ENCODE data around the gene SMIM20.

The SMIM20 gene

GRCh38 chr4:25901030-25901430, 13.0 kb upstream of the SMIM20 start:
- H3K9ac ChIP-seq (ENCODE audit: low read length): no peak overlapping the region
- H3K27ac ChIP-seq (ENCODE audit: low read length): no peak overlapping the region
- no peaks in the 10 kb centered on the region for H4K20me1 ChIP-seq (ENCODE audit: insufficient read depth, low read length)
- no peaks in the 10 kb centered on the region for H3K9me3 ChIP-seq (replicated peaks; ENCODE audit: insufficient read depth, low read length)
- H2AFZ ChIP-seq (ENCODE audit: low read length): no peak overlapping the region
- no peak overlapping the region for H3K4me2 ChIP-seq (ENCODE audit: low read depth, low read length)
- H3K4me3 ChIP-seq (ENCODE audit: low read length): no peak overlapping the region
- no peaks in the 10 kb centered on the region for H3K27me3 ChIP-seq (replicated peaks; ENCODE audit: insufficient read depth, low read length)
- H3K79me2 ChIP-seq (ENCODE audit: low read length): no peaks in the 10 kb centered on the region
- no peak for DNase-seq
- H3K4me1 ChIP-seq (ENCODE audit: low read length): no peaks in the 10 kb centered on the region
- TF ChIP-seq EZH2 (optimal IDR thresholded peaks at IDR 0.05; ENCODE audit: low read depth, low read length) (no peak), EZH2phosphoT487 (IDR thresholded peaks at IDR 0.05; ENCODE audit: low read length) (no peak), CTCF (IDR thresholded peaks at IDR 0.05; ENCODE audit: low read length) (no peak)
- no peaks in the 10 kb centered on the region for H3K36me3 ChIP-seq (replicated peaks; ENCODE audit: insufficient read depth, low read length)
- no peaks in the 10 kb centered on the region for H3K9me2 ChIP-seq (replicated peaks; ENCODE audit: insufficient read depth, low read length)
- H3F3A ChIP-seq (ENCODE audit: insufficient read depth, low read length): no peaks in the 10 kb centered on the region

- H3K9me2 ChIP-seq (replicated peaks; ENCODE audit: insufficient read depth, low read length): no peaks in the 10 kb centered on the region
- H3K79me2 ChIP-seq (ENCODE audit: low read length): no peaks in the 10 kb centered on the region
- no peaks in the 10 kb centered on the region for H3K36me3 ChIP-seq (replicated peaks; ENCODE audit: insufficient read depth, low read length)
- H3K4me3 ChIP-seq (ENCODE audit: low read length): no peak overlapping the region
- no peaks in the 10 kb centered on the region for H3F3A ChIP-seq (ENCODE audit: insufficient read depth, low read length)
- no peaks in the 10 kb centered on the region for H3K27me3 ChIP-seq (replicated peaks; ENCODE audit: insufficient read depth, low read length)
- H3K4me2 ChIP-seq (ENCODE audit: low read depth, low read length): no peak overlapping the region
- H2AFZ ChIP-seq (ENCODE audit: low read length): no peak overlapping the region
- no peak overlapping the region for H3K9ac ChIP-seq (ENCODE audit: low read length)
- no peaks in the 10 kb centered on the region for H3K9me3 ChIP-seq (replicated peaks; ENCODE audit: insufficient read depth, low read length)
- DNase-seq: no peak
- no peak overlapping the region for H3K27ac ChIP-seq (ENCODE audit: low read length)
- no peaks in the 10 kb centered on the region for H3K4me1 ChIP-seq (ENCODE audit: low read length)
- H4K20me1 ChIP-seq (ENCODE audit: insufficient read depth, low read length): no peaks in the 10 kb centered on the region
- TF ChIP-seq CTCF (IDR thresholded peaks at IDR 0.05; ENCODE audit: low read length) (no peak), EZH2 (optimal IDR thresholded peaks at IDR 0.05; ENCODE audit: low read depth, low read length) (no peak), EZH2phosphoT487 (IDR thresholded peaks at IDR 0.05; ENCODE audit: low read length) (no peak)
Observed at GRCh38 chr4:25903900-25904747, 9.9 kb upstream of the SMIM20 start.

- H3K4me2 ChIP-seq (ENCODE audit: low read depth, low read length): no peak overlapping the region
Observed at GRCh38 chr4:25904748-25905082, 9.3 kb upstream of the SMIM20 start.

More at GRCh38 chr4:25904748-25905082, 9.3 kb upstream of the SMIM20 start:
- Histone ChIP-seq H3K9me2 (replicated peaks; ENCODE audit: insufficient read depth, low read length) (no peaks in the 10 kb centered on the region), H2AFZ (ENCODE audit: low read length) (no peak overlapping the region), H3K27ac (ENCODE audit: low read length) (no peak overlapping the region), H3K4me1 (ENCODE audit: low read length) (no peaks in the 10 kb centered on the region), H4K20me1 (ENCODE audit: insufficient read depth, low read length) (no peaks in the 10 kb centered on the region), H3K36me3 (replicated peaks; ENCODE audit: insufficient read depth, low read length) (no peaks in the 10 kb centered on the region), H3K4me3 (ENCODE audit: low read length) (no peak overlapping the region), H3K9ac (ENCODE audit: low read length) (no peak overlapping the region), H3K27me3 (replicated peaks; ENCODE audit: insufficient read depth, low read length) (no peaks in the 10 kb centered on the region), H3F3A (ENCODE audit: insufficient read depth, low read length) (no peaks in the 10 kb centered on the region), H3K9me3 (replicated peaks; ENCODE audit: insufficient read depth, low read length) (no peaks in the 10 kb centered on the region), H3K79me2 (ENCODE audit: low read length) (no peaks in the 10 kb centered on the region)
- no peak for DNase-seq
- TF ChIP-seq EZH2 (optimal IDR thresholded peaks at IDR 0.05; ENCODE audit: low read depth, low read length) (no peak), EZH2phosphoT487 (IDR thresholded peaks at IDR 0.05; ENCODE audit: low read length) (no peak), CTCF (IDR thresholded peaks at IDR 0.05; ENCODE audit: low read length) (no peak)

Measured in MM.1S (cell line).